Smooth muscle cell of the brain vasculature (primary cell): ENCODE measurements around the gene TNFAIP6.
"Not testable (repeated sequence)": the region's sequence is repeated elsewhere in the genome, so short reads cannot be mapped to it uniquely, and the experiment has no call there.

Experiments
- DNase-seq: peaks from one replicate; pipeline ENCODE4 v3.0.0-alpha.2; 2012; ENCODE audit warnings: low read depth, low spot score

Gene TNFAIP6

DNA sequence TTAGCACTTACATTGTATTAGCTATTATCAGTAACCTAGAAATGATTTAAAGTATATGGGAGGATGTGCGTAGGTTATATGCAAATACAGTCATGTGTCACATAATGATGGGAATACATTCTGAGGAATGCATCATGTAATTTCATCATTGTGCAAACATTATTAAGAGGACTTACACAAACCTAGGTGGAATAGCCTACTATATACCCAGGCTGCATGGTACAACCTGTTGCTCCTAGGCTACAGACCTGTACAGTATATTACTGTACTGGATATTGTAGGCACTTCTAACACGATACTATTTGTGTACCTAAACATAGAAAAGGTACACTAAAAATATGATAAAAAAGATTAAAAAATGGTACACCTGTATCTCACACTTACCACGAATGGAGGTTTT, 60.3 kb downstream of the TNFAIP6 start:
- no peak for DNase-seq

DNA sequence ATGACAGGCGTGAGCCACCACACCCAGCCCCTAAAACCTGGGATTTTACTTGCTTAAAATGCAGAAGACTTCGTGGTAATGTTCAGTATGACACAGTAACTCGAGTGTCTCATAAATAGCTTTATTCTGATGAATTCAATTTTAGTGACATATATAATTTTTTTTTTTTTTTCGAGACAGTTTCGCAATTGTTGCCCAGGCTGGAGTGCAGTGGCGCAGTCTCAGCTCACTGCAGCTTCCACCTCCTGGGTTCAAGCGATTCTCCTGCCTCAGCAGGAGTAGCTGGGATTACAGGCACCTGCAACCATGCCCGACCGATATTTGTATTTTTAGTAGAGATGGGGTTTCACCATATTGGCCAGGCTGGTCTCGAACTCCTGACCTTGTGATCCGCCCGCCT, 64.3 kb downstream of the TNFAIP6 start:
- not testable (repeated sequence) for DNase-seq

DNA sequence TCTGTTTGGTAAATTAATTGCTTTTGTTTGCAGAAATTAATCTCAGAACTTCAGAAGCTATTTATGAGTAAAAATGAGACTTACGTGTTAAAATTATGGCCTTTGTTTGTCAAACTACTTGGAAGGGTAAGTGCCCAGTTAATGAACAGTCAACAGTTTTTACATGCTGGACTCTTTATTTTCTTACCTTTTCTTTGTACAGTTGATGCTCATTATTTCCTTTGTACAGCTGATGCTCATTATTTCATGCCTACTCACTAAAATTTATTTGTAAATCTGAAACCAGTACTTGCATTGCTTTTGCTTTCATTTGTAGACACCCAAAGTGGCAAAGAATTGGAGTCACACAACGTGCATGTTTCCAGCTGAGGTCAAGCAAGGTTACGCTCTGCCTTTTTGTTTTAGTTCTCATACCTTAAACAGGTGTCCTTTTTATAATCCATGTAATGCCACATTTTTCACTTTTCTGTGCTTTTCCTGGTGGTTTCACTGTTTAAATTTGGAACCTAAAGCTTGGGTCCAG, 65.6 kb downstream of the TNFAIP6 start:
- DNase-seq, result no peak

DNA sequence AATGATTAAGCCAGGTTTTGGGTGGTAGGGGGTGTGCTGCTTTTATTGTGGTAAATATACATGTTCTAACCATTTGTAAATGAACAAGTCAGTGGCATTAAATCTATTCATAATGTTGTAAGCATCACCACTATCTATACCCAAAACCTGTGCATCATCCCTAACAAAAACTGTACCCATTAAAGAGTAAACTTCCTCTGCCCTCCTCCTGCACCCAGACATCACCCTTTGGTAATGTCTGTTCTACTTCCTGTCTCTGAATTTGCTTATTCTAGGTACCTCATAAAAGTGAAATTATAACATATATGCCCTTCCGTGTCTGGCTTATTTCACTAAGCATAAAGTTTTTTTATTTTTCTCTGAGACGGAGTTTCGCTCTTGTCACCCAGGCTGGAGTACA, 66.4 kb downstream of the TNFAIP6 start:
- DNase-seq, result no peak
